ENCODE measurements around the gene SESN3.
"Not testable (repeated sequence)": the region's sequence is repeated elsewhere in the genome, so short reads cannot be mapped to it uniquely, and the experiment has no call there.

Gene SESN3

DNA sequence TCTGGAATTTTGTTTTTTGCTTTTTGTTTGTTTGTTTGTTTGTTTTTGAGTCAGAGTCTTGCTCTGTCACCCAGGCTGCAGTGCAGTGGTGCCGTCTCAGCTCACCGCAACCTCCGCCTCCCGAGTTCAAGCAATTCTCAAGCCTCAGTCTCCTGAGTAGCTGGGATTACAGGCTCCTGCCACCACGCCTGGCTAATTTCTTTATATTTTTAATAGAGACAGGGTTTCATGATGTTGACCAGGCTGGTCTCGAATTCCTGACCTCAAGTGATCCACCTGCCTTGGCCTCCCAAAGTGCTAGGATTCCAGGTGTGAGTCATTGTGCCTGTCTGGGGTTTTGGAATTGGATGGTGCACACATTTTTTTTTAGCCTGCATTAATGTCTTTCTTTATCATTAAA lies 20.9 kb upstream of the SESN3 start:
- not testable (repeated sequence) for DNase-seq

DNA sequence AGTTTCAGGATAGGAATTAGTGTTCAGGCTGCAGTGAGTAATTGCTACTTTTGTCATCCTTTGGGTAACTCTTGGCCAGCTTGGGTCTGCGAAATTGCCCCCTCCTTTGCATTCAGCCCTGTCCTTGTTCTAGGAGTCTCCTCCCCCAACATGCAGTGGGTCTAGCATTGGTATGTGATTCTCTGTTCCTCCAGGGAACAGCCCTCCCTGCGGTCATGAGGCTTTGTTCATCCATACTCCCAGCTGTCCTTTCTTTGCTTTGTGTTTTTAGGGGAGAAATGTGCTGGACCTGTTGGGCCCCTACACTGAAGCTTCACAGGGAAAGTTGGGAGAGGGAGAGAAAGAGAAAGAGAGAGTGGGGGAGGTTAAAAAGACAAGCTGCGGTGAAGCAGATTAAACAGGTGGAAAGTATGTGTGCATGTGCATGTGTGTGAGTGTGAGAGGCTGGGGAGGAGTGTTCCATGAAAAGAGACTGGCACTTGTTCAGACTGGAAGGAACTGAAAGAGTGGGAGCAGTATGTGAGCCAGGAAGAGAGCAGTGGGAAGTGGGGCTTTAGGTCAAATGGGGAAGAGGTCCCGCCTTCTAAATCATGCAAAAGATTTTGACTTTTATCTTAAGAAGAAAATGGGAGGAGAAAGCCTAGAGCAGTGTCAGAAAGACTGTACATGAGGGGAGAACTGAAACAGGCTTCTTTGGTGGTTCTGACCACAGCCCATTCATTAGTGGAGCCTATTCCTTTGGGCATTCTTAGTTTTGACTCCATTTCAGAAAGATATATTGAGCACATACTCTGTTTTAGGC lies 17.9 kb upstream of the SESN3 start:
- no peak for DNase-seq

DNA sequence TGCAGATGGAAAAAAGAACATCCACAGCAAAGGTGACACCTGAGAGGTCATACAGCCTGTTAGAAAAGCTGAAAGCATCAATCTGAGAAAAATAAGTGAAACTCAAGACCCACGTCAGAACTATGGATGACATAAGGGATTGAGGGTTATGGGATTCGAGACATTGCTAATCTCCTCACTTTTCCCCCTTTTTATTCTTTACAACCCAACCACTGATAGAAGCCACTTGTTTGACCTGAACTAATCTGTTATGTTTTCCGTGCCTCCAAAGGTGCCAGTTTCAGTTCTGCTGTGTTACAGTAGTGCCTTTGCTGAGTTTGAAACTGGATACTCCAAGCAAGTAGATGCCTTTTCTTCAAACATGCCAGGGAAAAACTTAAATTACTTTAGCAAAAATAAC lies 16.9 kb upstream of the SESN3 start:
- DNase-seq = no peak

DNA sequence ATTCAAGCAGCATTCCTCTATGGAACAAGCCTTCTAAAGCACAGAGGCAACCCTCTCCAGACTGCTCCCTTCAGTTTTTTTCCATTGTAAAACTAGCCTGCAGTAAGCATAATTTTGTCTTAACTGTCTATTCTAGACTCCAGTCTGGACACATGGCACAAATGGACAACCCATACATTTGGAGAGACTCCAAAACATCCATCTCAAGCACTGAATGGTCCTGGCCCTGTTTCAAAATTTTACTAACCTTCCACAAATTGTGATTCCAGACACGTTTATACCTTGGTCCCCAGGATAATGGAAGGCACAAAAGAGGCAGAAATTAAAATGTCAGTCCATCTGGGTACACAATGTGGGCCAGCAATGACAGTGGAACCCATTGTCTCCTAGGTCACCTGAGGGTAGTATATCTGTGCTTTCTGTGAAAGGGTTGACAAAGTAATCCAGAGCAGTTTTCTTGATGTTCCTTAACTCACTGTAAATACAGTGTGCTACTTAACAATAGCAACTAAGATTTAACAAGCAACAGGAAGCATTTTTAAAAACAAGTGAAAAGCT lies 16.2 kb upstream of the SESN3 start:
- no peak for DNase-seq

GRCh38 chr11:95245581-95245980 lies 14.6 kb upstream of the SESN3 start:
- no peak for DNase-seq

DNA sequence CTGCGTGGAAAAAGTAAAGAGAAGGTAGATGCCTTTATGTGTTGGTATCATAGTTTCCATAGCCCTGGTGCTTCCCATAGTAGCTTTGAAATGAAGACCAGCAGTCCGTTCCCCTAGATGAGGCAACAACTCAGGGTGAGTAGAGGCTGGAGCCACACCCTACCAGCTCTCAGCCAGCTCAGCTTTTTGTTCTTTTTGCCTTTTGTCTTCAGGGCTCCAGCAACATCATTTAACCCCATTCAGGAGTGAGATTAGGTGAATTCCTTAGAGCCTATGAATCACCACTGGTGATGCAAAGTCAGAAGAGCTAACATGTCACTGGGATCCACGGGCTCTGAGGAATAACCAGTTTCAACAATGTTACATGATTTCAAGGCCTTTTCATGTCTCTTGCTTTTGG lies 14.0 kb upstream of the SESN3 start:
- DNase-seq = no peak

DNA sequence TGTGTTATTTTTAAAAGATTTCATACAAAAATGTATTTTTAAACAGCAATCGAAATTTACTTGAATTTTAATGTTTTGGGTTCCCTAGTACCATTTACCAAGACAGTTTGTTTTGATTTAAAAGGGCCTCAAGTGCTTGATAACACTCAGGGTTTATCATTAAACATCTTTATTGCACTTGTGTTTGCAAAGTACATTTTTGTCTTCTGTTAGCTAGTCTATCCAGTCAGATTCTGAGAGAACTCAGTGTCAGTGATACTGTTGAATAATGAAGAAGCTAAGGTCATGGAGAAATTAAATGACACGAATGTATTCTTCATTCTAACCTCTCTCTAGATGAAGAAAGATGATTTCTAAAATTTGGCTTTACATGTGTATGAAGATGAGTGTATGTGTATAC lies 12.7 kb upstream of the SESN3 start:
- DNase-seq = no peak

- DNase-seq = peak; percentile 68
Measured at GRCh38 chr11:95242845-95243605, 12.0 kb upstream of the SESN3 start.

GRCh38 chr11:95242091-95242844 lies 11.3 kb upstream of the SESN3 start:
- no peak for DNase-seq

DNA sequence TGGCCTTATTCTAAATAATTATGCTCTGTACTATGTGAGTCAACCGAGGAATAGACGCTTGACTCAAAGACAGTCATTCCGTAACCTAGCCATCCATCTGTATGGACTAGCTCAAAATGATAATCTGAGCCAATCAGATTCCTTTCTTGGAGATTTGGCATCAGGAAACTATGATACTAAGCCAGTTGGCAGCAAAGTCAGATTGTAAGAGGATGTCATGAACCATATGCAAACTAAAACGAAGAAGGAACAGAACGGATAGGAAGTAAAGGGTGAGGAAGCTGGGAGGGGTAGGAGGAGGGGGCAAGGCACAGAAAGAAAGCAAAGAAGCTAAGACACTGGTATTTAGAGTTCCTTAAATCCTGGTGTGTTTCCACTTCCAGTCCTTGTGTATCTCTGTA lies 10.7 kb upstream of the SESN3 start:
- no peak for DNase-seq

DNA sequence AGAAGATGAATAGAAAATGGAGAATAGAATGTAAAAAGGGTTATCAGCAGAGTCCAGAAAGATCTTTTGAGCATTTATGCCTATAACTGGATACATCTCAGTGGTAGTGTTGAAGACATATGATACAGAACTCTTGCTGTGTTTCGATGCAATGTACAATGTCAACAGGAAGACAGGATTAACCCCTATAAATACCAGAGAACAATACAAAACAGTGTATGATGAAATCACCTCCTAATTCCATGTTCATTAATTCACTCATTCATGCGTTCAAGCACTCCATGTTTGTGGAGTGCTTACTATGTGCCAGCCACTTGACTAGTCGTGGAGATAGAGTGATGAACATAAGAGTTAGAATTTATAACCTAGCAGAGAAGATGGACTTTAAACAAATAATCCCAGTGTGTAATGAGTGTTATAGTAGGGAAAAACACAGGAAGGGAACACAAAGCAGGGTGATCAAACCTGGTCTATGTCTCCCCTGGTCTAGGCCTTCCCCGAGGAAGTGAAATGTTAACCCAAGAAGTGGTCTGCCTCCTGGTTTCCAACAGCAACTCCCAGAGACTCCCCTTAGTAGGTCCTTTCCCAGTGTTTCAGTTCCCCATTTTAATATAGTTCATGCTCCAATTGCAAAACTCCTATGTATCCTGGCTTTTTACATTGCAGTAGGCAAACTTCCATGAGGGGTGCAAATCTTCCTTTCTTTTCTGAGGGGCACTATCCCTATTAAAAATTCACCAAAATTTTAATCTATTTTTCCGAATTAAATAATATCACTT lies 9.1 kb upstream of the SESN3 start:
- DNase-seq = no peak

DNA sequence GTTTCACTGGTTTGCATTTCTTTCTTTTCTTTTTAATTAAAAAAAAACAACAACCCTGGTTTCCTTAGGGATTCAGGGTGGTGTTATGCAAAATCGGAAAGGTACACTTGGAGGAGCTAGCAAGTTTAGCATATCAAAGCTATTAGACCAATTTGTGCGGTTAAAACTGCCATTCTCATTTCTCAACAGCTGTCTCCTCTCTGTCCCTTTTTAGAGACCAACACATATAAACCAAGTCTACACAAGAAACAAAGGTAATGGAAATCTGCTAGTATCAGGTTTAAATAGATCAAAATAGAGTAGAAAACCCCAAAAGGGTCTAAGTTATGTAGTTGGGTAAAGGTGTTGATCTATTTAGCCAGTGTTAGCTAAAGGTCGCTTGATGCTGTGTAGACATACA lies 1.7 kb upstream of the SESN3 start:
- DNase-seq = no peak

- peak; percentile 94 for DNase-seq
Measured at GRCh38 chr11:95231881-95232605, 1.0 kb upstream of the SESN3 start.

GRCh38 chr11:95230810-95231126 lies 234 bp downstream of the SESN3 start:
- no peak for DNase-seq

GRCh38 chr11:95229993-95230809 lies 801 bp downstream of the SESN3 start:
- DNase-seq = peak; percentile 81

GRCh38 chr11:95229199-95229992 lies 1.6 kb downstream of the SESN3 start:
- DNase-seq = peak; percentile 88

DNA sequence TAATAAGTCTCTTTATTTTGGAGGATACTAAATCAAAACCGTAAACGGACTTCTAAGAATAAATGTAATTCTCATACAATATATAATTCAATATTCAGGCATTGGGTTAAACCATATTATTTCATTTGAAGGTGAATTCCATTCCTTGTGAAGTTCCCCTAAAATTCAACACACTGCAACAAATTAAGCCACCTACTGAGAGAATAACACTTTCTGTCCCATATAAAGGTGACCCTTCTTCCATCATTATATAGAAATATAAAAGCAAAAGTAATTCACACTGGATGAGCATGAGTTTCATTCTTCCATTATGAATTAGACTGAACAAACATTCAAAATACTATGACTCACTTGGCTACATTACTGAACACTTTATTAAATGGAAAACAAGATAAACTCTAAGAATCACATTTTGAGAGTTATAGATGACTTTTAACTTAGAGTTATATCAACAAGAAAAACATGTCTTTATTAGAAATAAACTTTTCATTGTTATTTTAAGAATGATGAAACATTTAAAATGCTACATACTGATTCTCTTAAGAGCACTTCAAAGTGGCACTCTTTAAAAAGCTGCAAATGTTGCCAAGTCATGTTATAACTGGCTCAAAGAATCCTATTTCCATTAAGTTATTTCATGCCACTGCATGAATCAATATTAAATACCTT lies 2.8 kb downstream of the SESN3 start:
- DNase-seq = no peak

GRCh38 chr11:95227060-95227459 lies 3.9 kb downstream of the SESN3 start:
- not testable (repeated sequence) for DNase-seq

DNA sequence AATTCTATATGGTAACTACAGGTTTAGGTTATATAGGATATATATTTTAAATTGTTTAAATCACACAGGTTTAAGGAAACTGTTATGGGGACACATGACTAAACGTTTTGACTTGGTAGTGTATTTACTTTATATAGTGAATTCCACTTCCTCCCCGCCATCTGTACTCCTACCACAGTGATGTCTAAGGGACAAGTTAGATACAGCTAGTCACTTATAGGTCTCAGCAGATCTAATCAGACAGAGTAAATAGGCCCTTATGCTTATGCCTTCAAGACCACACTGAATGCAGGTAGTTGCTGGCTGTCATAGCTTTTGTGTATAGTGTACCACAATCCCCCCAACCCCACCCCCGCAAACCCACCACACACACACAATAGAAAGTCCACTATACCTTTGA lies 8.2 kb downstream of the SESN3 start:
- no peak for DNase-seq

GRCh38 chr11:95219599-95219998 lies 11.4 kb downstream of the SESN3 start:
- DNase-seq = no peak

Data from eye (tissue), 1 donor.